HG03060 (cell line): Measurements from ENCODE around the gene CEACAM20.
"Not testable (repeated sequence)": the region's sequence is repeated elsewhere in the genome, so short reads cannot be mapped to it uniquely, and the experiment has no call there.

ENCODE experiments used
- ATAC-seq: cut with Tn5 transposase; IDR thresholded peaks from one replicate; pipeline ENCODE4 v1.9.1; 2021; ENCODE audit warnings: low read depth, moderate number of reproducible peaks; ENCODE audit not compliant: unreplicated experiment

Gene CEACAM20

GRCh38 chr19:44529536-44529935, at the start of gene CEACAM20:
Gene CEACAM20, minus strand, starts transcription at chr19:44529675. Its CDS starts 166 bp downstream, at chr19:44529509.
- no peak for ATAC-seq

- ATAC-seq: no peak
These were observed 48.0 kb upstream of the CEACAM20 start for GRCh38 chr19:44577566-44577874.

- ATAC-seq: no peak
These were observed 47.5 kb upstream of the CEACAM20 start for GRCh38 chr19:44576843-44577565.

- no peak for ATAC-seq
These were observed 45.7 kb upstream of the CEACAM20 start for GRCh38 chr19:44575116-44575700.

GRCh38 chr19:44574186-44574950, 44.9 kb upstream of the CEACAM20 start:
- ATAC-seq: no peak

GRCh38 chr19:44573627-44574026, 44.2 kb upstream of the CEACAM20 start:
- ATAC-seq: no peak

GRCh38 chr19:44573183-44573582, 43.7 kb upstream of the CEACAM20 start:
- ATAC-seq: no peak

GRCh38 chr19:44572581-44572900, 43.1 kb upstream of the CEACAM20 start:
- ATAC-seq: no peak

GRCh38 chr19:44571830-44572580, 42.5 kb upstream of the CEACAM20 start:
- no peak for ATAC-seq

GRCh38 chr19:44570984-44571684, 41.7 kb upstream of the CEACAM20 start:
- ATAC-seq: no peak

GRCh38 chr19:44570603-44570983, 41.1 kb upstream of the CEACAM20 start:
- ATAC-seq: no peak

GRCh38 chr19:44567745-44568144, 38.3 kb upstream of the CEACAM20 start:
- no peak for ATAC-seq

GRCh38 chr19:44566984-44567383, 37.5 kb upstream of the CEACAM20 start:
- no peak for ATAC-seq

GRCh38 chr19:44563086-44563655, 33.7 kb upstream of the CEACAM20 start:
- not testable (repeated sequence) for ATAC-seq

- ATAC-seq: no peak
These were observed 28.5 kb upstream of the CEACAM20 start for GRCh38 chr19:44557933-44558332.

- ATAC-seq: no peak
These were observed 25.3 kb upstream of the CEACAM20 start for GRCh38 chr19:44554641-44555246.

- no peak for ATAC-seq
These were observed 24.1 kb upstream of the CEACAM20 start for GRCh38 chr19:44553478-44554171.

GRCh38 chr19:44552324-44552723, 22.8 kb upstream of the CEACAM20 start:
- ATAC-seq: no peak

GRCh38 chr19:44551850-44552249, 22.4 kb upstream of the CEACAM20 start:
- ATAC-seq: no peak
